Activated CD4-positive, alpha-beta T cell treated with anti-CD3 and anti-CD28 coated beads for 36 hours (primary cell): ENCODE measurements around the gene COPA. TPM values are rescaled to one million over a fixed set of nuclear protein-coding genes. Genes with fewer than 3 reads are reported as not detected.

Experiments
- ATAC-seq: fragments of 200-7000 bp; cut with Tn5 transposase; one replicate; pipeline ENCODE4 v1.10.0; 2021; ENCODE audit warnings: mild to moderate bottlenecking, moderate library complexity
- CTCF ChIA-PET: fragments of 350-600 bp; sonication (Branson Sonifier 250); formaldehyde crosslinking; loops from one replicate; lab custom pipeline; 2021; ENCODE audit warnings: antibody characterized with exemption; lab: Charles Lee
- POLR2A ChIA-PET: fragments of 350-600 bp; sonication (Branson Sonifier 250); formaldehyde crosslinking; loops from one replicate; lab custom pipeline; 2021; ENCODE audit warnings: antibody characterized with exemption, inconsistent platforms; lab: Charles Lee
- DNase-seq: peaks from one replicate; pipeline ENCODE4 v3.0.0-alpha.2; 2020
- H3K27ac Mint-ChIP-seq: one replicate; pipeline ENCODE4 v1.8.0; 2021; ENCODE audit warnings: mixed read lengths
- H3K27me3 Mint-ChIP-seq: one replicate; pipeline ENCODE4 v1.8.0; 2021; ENCODE audit warnings: mixed read lengths
- H3K36me3 Mint-ChIP-seq: one replicate; pipeline ENCODE4 v1.8.0; 2021; ENCODE audit warnings: low read depth, mixed read lengths
- H3K4me1 Mint-ChIP-seq: one replicate; pipeline ENCODE4 v1.8.0; 2021; ENCODE audit warnings: mixed read lengths
- H3K4me3 Mint-ChIP-seq: one replicate; pipeline ENCODE4 v1.8.0; 2021; ENCODE audit warnings: mild to moderate bottlenecking, moderate library complexity, mixed read lengths
- H3K9me3 Mint-ChIP-seq: one replicate; pipeline ENCODE4 v1.8.0; 2021; ENCODE audit warnings: low read depth, mixed read lengths
- intact Hi-C, 2 experiments: fragments of 100-400 bp; cut with DNase I in 1 of 2; cut with micrococcal nuclease in 1 of 2; formaldehyde crosslinking; loops; one replicate each; pipeline versions ENCODE4 v1.14.2 to v1.15.1; 2022 to 2024; cut with DNase I, micrococcal nuclease
- total RNA-seq, 2 experiments: library from RNA; stranded (reverse); gene quantifications; one replicate each; pipeline ENCODE4 v1.2.3, GENCODE V29; 2021

COPA gene
- total RNA-seq, 2 experiments from 2014 or later = 125 to 148 TPM

GRCh38 chr1:160362168-160362957 is 19.3 kb upstream of the COPA start:
- no peak for ATAC-seq
- Mint-ChIP-seq H3K9me3 (no peaks in the 10 kb centered on the region), H3K36me3 (peaks cover 19% of the 10 kb centered on the region), H3K4me1 (no peaks in the 10 kb centered on the region), H3K27ac (peak overlapping the region; percentile 71), H3K27me3 (no peaks in the 10 kb centered on the region), H3K4me3 (no peak overlapping the region)
- DNase-seq = no peak
- CTCF ChIA-PET = interaction anchor here (0.7 to 2.7 kb wide), 4 partner anchors 9 to 564 kb away, joined by 3 to 12 read pairs (median 4); no protein-coding TSS in a partner anchor
- intact Hi-C loops = no loop called here
- POLR2A ChIA-PET = no interaction called here

DNA sequence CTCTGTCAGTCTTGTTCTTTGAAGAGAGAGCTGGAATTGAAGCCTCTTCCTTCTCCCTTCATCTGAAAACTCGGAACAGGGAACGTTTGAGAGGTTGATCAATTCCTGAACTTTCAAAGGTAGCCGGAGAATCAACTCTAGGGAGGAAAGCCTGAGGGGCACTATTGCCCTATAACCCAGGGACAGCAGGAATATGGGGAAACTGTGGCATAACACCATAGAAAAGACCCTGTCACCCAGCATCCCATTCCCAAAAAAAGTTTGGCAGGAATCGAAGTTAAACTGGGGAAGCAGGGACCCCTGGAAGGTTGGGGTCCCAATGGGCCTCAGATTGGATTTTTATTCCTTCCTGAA is 18.7 kb upstream of the COPA start:
- CTCF ChIA-PET = interaction anchor here (1.0 to 2.7 kb wide), 3 partner anchors 8 to 16 kb away, joined by 4 to 12 read pairs (median 4); no protein-coding TSS in a partner anchor
- Mint-ChIP-seq H3K27ac (no peak overlapping the region), H3K4me3 (no peak overlapping the region), H3K4me1 (no peaks in the 10 kb centered on the region), H3K9me3 (no peaks in the 10 kb centered on the region), H3K27me3 (no peaks in the 10 kb centered on the region), H3K36me3 (peaks cover 24% of the 10 kb centered on the region)
- DNase-seq (no peak), ATAC-seq (no peak)
- intact Hi-C loops = no loop called here
- POLR2A ChIA-PET = no interaction called here

DNA sequence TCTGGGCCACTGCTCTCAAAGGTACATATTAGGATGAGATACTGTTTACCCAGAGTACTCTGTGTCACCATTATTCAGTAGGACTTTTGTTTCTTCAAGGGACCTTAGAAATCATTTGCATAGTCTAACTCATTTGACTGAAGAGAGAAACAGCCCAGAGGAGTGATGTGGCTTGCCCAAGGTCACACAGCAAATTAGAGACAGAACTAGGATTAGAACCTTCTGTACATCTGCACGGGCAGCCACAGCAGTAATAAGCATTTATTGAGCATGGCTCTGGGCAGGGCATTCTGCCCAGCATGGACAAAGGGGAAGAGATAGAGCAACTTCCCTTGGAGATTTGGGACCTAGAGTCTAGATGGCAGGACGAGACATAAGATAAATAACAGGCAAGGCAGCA is 18.1 kb upstream of the COPA start:
- ChIA-PET POLR2A (no interaction called here), CTCF (interaction anchor here (1.0 kb wide), 1 partner anchor 10 kb away, joined by 4 read pairs; no protein-coding TSS in a partner anchor)
- intact Hi-C loops = no loop called here
- DNase-seq = no peak
- no peaks in the 10 kb centered on the region for H3K27me3 Mint-ChIP-seq
- H3K4me3 Mint-ChIP-seq = no peak overlapping the region
- ATAC-seq = no peak
- no peaks in the 10 kb centered on the region for H3K9me3 Mint-ChIP-seq
- peak overlapping the region; percentile 12 for H3K27ac Mint-ChIP-seq
- no peaks in the 10 kb centered on the region for H3K4me1 Mint-ChIP-seq
- H3K36me3 Mint-ChIP-seq = peaks cover 28% of the 10 kb centered on the region

- Mint-ChIP-seq H3K4me3 (no peak overlapping the region), H3K36me3 (peaks cover 35% of the 10 kb centered on the region), H3K4me1 (no peaks in the 10 kb centered on the region), H3K27me3 (no peaks in the 10 kb centered on the region), H3K27ac (no peak overlapping the region), H3K9me3 (no peaks in the 10 kb centered on the region)
- ATAC-seq (no peak), DNase-seq (no peak)
- ChIA-PET POLR2A (interaction anchor here (0.5 kb wide), 1 partner anchor 27 kb away, joined by 3 read pairs; no protein-coding TSS in a partner anchor), CTCF (no interaction called here)
- intact Hi-C loops = no loop called here
Measured at GRCh38 chr1:160360227-160360695, 17.2 kb upstream of the COPA start.

GRCh38 chr1:160359559-160360226 is 16.6 kb upstream of the COPA start:
- DNase-seq = no peak
- ChIA-PET POLR2A (interaction anchor here (0.5 kb wide), 1 partner anchor 26 kb away, joined by 3 read pairs; no protein-coding TSS in a partner anchor), CTCF (no interaction called here)
- H3K36me3 Mint-ChIP-seq = peaks cover 39% of the 10 kb centered on the region
- intact Hi-C loops = no loop called here
- H3K4me1 Mint-ChIP-seq = no peaks in the 10 kb centered on the region
- no peaks in the 10 kb centered on the region for H3K9me3 Mint-ChIP-seq
- H3K27me3 Mint-ChIP-seq = no peaks in the 10 kb centered on the region
- H3K4me3 Mint-ChIP-seq = no peak overlapping the region
- ATAC-seq = no peak
- H3K27ac Mint-ChIP-seq = no peak overlapping the region

- Mint-ChIP-seq H3K36me3 (peaks cover 48% of the 10 kb centered on the region), H3K9me3 (no peaks in the 10 kb centered on the region), H3K27ac (no peak overlapping the region), H3K4me3 (no peak overlapping the region), H3K4me1 (no peaks in the 10 kb centered on the region), H3K27me3 (no peaks in the 10 kb centered on the region)
- ChIA-PET POLR2A (interaction anchor here (0.7 kb wide), 1 partner anchor 12 kb away, joined by 3 read pairs; no protein-coding TSS in a partner anchor), CTCF (interaction anchor here (0.7 to 1.8 kb wide), 4 partner anchors 19 to 674 kb away, joined by 3 to 6 read pairs (median 4); no protein-coding TSS in a partner anchor)
- DNase-seq (no peak), ATAC-seq (no peak)
- intact Hi-C loops = no loop called here
Measured at GRCh38 chr1:160358073-160358472, 15.0 kb upstream of the COPA start.

DNA sequence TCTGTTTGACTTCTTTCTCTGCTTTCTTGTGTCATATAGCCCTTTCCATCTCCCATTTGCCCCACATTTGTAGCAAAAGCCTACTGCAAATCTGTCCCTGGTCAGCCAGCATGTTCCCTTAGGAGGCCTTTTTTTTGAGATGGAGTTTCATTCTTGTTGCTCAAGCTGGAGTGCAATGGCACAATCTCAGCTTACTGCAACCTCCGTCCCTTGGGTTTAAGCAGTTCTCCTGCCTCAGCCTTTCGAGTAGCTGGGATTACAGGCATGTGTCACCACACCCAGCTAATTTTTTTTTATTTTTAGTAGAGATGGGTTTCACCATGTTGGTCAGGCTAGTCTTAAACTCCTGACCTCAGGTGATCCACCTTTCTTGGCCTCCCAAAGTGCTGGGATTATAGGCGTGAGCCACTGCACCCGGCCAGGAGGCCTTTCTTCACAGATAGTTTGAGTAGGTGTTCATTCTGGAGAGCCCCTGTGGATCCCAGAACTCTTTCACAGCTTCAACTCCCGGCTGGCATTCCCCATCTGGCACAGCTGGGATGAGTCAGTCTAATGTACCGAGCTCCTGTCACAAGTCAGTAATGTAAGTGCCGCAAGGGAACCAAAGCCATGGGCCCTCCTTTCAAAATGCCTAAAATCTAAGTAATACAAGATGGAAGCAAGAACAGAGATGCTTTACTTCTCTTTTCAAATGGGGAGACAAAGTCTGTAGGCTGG is 14.4 kb upstream of the COPA start:
- no peak overlapping the region for H3K27ac Mint-ChIP-seq
- DNase-seq (no peak), ATAC-seq (no peak)
- intact Hi-C loops = no loop called here
- no peaks in the 10 kb centered on the region for H3K4me1 Mint-ChIP-seq
- H3K27me3 Mint-ChIP-seq = no peaks in the 10 kb centered on the region
- H3K36me3 Mint-ChIP-seq = peaks cover 50% of the 10 kb centered on the region
- POLR2A ChIA-PET = interaction anchor here (0.7 kb wide), 1 partner anchor 11 kb away, joined by 3 read pairs; no protein-coding TSS in a partner anchor
- CTCF ChIA-PET = interaction anchor here (0.7 to 1.8 kb wide), 6 partner anchors 19 to 251 kb away, joined by 3 to 6 read pairs (median 3); no protein-coding TSS in a partner anchor
- H3K9me3 Mint-ChIP-seq = no peaks in the 10 kb centered on the region
- H3K4me3 Mint-ChIP-seq = no peak overlapping the region

DNA sequence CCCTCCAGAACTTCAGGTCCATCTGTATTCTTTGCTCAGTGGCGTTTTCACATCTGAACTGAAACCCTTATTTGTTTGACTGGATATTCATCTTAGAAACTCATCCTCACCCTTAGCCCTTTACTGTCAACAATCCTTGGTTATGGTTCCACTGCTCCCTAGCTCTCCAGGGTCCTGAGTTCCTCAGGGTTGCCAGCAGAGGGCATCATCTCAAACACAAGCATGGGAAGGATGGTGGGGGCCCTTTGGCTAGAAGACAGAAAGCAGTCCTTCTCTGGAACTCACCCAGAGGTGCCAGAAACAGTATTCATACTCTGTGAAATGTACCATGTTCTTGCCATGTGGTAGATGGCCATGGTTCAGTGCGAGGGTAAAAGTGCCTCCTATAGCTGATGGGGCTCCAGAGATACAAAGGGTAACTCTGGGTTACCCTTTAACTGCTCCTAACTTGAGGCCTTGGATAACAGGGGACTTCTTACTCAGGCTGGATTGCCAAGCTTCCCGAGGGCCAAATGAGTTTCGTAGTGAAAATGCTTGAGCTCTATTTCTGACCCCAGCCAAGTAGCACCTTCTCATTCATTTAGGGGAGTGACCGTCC is 11.4 kb upstream of the COPA start:
- H3K4me3 Mint-ChIP-seq = no peak overlapping the region
- CTCF ChIA-PET = interaction anchor here (0.9 to 3.9 kb wide), 16 partner anchors 8 to 255 kb away, joined by 3 to 38 read pairs (median 6); no protein-coding TSS in a partner anchor
- intact Hi-C loops = no loop called here
- POLR2A ChIA-PET = interaction anchor here (0.6 kb wide), 1 partner anchor 53 kb away, joined by 3 read pairs; no protein-coding TSS in a partner anchor
- ATAC-seq (peak; percentile 74), DNase-seq (peak; percentile 47)
- no peaks in the 10 kb centered on the region for H3K27me3 Mint-ChIP-seq
- no peak overlapping the region for H3K27ac Mint-ChIP-seq
- no peaks in the 10 kb centered on the region for H3K4me1 Mint-ChIP-seq
- H3K9me3 Mint-ChIP-seq = no peaks in the 10 kb centered on the region
- peaks cover 62% of the 10 kb centered on the region for H3K36me3 Mint-ChIP-seq

DNA sequence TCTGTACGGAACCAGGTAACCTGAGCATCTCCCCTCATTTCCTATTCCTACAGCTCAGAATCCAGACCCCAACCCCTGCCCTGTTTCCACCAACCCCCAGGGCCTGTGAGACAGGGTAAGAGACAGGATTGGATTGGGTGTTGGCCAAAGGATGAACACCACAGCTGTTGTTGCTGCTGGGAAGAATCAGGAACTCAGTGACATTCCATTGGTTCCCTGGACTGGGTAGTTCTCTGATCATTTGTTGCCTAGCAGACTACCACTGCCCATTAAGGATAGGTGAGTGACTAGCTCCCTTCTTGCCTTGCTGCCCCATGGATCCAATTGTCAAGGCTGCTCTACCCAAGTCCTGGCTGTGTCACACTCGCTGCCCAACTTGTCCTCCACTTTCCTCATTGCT is 10.2 kb upstream of the COPA start:
- no peaks in the 10 kb centered on the region for H3K4me1 Mint-ChIP-seq
- H3K36me3 Mint-ChIP-seq = peaks cover 59% of the 10 kb centered on the region
- ATAC-seq = no peak
- no peaks in the 10 kb centered on the region for H3K9me3 Mint-ChIP-seq
- H3K4me3 Mint-ChIP-seq = no peak overlapping the region
- DNase-seq = no peak
- intact Hi-C loops = no loop called here
- no peaks in the 10 kb centered on the region for H3K27me3 Mint-ChIP-seq
- POLR2A ChIA-PET = interaction anchor here (0.6 to 1.0 kb wide), 2 partner anchors 24 to 307 kb away, joined by 4 to 6 read pairs; no protein-coding TSS in a partner anchor
- H3K27ac Mint-ChIP-seq = no peak overlapping the region
- CTCF ChIA-PET = interaction anchor here (0.7 to 3.9 kb wide), 10 partner anchors 9 to 272 kb away, joined by 3 to 38 read pairs (median 6); no protein-coding TSS in a partner anchor

- no peaks in the 10 kb centered on the region for H3K9me3 Mint-ChIP-seq
- CTCF ChIA-PET = interaction anchor here (0.6 to 3.9 kb wide), 5 partner anchors 15 to 530 kb away, joined by 3 to 38 read pairs (median 4); no protein-coding TSS in a partner anchor
- POLR2A ChIA-PET = interaction anchor here (0.6 to 1.0 kb wide), 2 partner anchors 25 to 308 kb away, joined by 4 to 6 read pairs; no protein-coding TSS in a partner anchor
- no peaks in the 10 kb centered on the region for H3K4me1 Mint-ChIP-seq
- peaks cover 58% of the 10 kb centered on the region for H3K36me3 Mint-ChIP-seq
- no peak for DNase-seq
- H3K27me3 Mint-ChIP-seq = no peaks in the 10 kb centered on the region
- no peak overlapping the region for H3K4me3 Mint-ChIP-seq
- H3K27ac Mint-ChIP-seq = no peak overlapping the region
- intact Hi-C loops = no loop called here
- ATAC-seq = no peak
Measured at GRCh38 chr1:160352555-160352954, 9.5 kb upstream of the COPA start.
